Breast epithelium (tissue), 4 donors: Measurements from ENCODE around the gene FAT2. TPM values are rescaled to one million over a fixed set of nuclear protein-coding genes. Genes with fewer than 3 reads are reported as not detected.

Experiments
- DNase-seq, 2 donors: peaks; one replicate each; pipeline ENCODE4 v3.0.0-alpha.2; 2019; ENCODE audit warnings: low spot score in 2 of 2
- H3K27ac ChIP-seq, 2 donors: fragments of 200-600 bp; sonication (generic) in 1 of 2; one replicate each; pipeline ENCODE4 v1.5.1; 2016 to 2019; ENCODE audit warnings: mild to moderate bottlenecking in 1 of 2
- H3K27me3 ChIP-seq, 2 donors: fragments of 200-600 bp; sonication (generic) in 1 of 2; one replicate each; pipeline versions ENCODE4 v1.5.1 to v1.6.0; 2017 to 2019; ENCODE audit warnings: control low read depth in 1 of 2, mild to moderate bottlenecking in 1 of 2
- H3K36me3 ChIP-seq: fragments of 200-600 bp; one replicate; pipeline ENCODE4 v1.5.1; 2019
- H3K4me1 ChIP-seq, 2 donors: fragments of 200-600 bp; sonication (generic); one replicate each; pipeline ENCODE4 v1.5.1; 2016 to 2019; ENCODE audit warnings: control low read depth in 1 of 2
- H3K4me3 ChIP-seq, 3 donors: fragments of 200-600 bp; sonication (generic); 1 replicate in 2 of 3; 2 replicates in 1 of 3; pipeline ENCODE4 v1.5.1; 2016 to 2019; ENCODE audit warnings: mild to moderate bottlenecking in 3 of 3, moderate library complexity in 2 of 3
- H3K9me3 ChIP-seq, 2 donors: fragments of 200-600 bp; sonication (generic) in 1 of 2; one replicate each; pipeline ENCODE4 v1.5.1; 2016 to 2019; ENCODE audit warnings: control low read depth in 1 of 2
- POLR2A ChIP-seq: fragments of 450-650 bp; IDR thresholded peaks from one replicate; pipeline ENCODE4 v1.6.1; 2016; ENCODE audit warnings: antibody characterized with exemption, mild to moderate bottlenecking, moderate library complexity
- POLR2AphosphoS5 ChIP-seq, 3 donors: sonication (generic); formaldehyde crosslinking; IDR thresholded peaks; one replicate each; pipeline ENCODE4 v1.6.1; 2017; ENCODE audit warnings: antibody characterized with exemption in 3 of 3
- intact Hi-C: fragments of 100-400 bp; cut with DNase I; formaldehyde crosslinking; loops from one replicate; pipeline ENCODE4 v1.15.1; 2023; ENCODE audit warnings: low total_unique reads
- total RNA-seq, 3 donors: library from RNA; depleted of rRNA; stranded (reverse); fragments of >200 nt; gene quantifications; one replicate each; pipeline ENCODE4 v1.1.0, GENCODE V29; 2016
- TF ChIP-seq, protein P1 (sequence below), 3 donors: fragments of 450-650 bp; IDR thresholded peaks; one replicate each; pipeline ENCODE4 v1.5.1; 2016 to 2017; ENCODE audit warnings: antibody characterized with exemption in 3 of 3, mild to moderate bottlenecking in 3 of 3, moderate library complexity in 3 of 3

Gene FAT2
- total RNA-seq, 3 donors from 2014 or later = 0.16 to 5.4 (median 3.6) TPM

DNA sequence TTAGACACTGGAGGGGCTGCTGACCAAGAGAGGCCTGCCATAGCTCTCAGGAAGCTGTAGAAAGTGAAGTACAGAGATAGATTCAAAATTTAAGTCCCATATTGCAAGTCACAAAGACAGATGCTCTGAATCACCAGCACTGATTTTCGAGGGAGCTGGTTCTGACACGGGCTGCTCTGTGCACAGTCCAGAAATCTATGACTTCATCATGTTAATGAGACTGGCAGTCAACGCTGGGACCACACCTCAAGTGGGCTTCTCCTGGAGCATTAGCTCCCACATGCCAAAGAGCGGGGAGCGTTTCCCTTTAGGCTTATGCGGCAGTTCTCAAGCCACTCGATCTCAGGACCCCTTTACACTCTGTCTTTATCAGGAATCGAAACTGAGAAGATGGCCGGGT, 34.2 kb upstream of the FAT2 start:
- Histone ChIP-seq H3K4me3 (no peak overlapping the region), H3K36me3 (no peaks in the 10 kb centered on the region), H3K9me3 (no peaks in the 10 kb centered on the region), H3K27ac (no peak overlapping the region), H3K4me1 (no peaks in the 10 kb centered on the region), H3K27me3 (no peaks in the 10 kb centered on the region)
- intact Hi-C loops = loop anchor here (5.0 kb wide), 1 partner anchor 462 kb away; no protein-coding TSS in a partner anchor
- no peak for DNase-seq
- TF ChIP-seq POLR2AphosphoS5 (IDR thresholded peaks at IDR 0.05) (no peak), POLR2A (no peak)
- TF ChIP-seq, protein P1, sequence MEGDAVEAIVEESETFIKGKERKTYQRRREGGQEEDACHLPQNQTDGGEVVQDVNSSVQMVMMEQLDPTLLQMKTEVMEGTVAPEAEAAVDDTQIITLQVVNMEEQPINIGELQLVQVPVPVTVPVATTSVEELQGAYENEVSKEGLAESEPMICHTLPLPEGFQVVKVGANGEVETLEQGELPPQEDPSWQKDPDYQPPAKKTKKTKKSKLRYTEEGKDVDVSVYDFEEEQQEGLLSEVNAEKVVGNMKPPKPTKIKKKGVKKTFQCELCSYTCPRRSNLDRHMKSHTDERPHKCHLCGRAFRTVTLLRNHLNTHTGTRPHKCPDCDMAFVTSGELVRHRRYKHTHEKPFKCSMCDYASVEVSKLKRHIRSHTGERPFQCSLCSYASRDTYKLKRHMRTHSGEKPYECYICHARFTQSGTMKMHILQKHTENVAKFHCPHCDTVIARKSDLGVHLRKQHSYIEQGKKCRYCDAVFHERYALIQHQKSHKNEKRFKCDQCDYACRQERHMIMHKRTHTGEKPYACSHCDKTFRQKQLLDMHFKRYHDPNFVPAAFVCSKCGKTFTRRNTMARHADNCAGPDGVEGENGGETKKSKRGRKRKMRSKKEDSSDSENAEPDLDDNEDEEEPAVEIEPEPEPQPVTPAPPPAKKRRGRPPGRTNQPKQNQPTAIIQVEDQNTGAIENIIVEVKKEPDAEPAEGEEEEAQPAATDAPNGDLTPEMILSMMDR (IDR thresholded peaks at IDR 0.05) = no peak

DNA sequence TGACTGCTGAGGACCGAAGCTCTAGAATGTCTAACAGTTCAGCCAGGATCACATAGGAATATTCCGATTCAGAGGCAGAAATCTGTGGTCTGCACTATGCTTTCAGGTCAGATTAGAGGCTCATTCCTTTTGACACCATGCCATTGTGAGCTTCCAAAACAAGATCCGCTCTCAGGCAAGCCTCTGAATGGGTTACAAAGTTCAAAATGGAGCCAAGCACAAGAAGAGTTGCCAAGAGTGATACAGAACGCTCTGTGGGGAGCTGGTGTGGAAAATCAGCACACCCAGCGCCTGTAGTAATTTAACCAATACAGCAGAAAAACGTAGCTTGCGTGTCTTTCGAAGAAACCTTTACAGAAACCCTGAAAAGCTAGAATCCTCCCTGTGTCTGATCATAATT, 33.3 kb upstream of the FAT2 start:
- DNase-seq = no peak
- intact Hi-C loops = no loop called here
- Histone ChIP-seq H3K9me3 (no peaks in the 10 kb centered on the region), H3K4me1 (no peaks in the 10 kb centered on the region), H3K27me3 (no peaks in the 10 kb centered on the region), H3K36me3 (no peaks in the 10 kb centered on the region), H3K27ac (peak overlapping the region in 1 of 2 donors; percentile 2), H3K4me3 (no peak overlapping the region)
- no peak for TF ChIP-seq POLR2A

DNA sequence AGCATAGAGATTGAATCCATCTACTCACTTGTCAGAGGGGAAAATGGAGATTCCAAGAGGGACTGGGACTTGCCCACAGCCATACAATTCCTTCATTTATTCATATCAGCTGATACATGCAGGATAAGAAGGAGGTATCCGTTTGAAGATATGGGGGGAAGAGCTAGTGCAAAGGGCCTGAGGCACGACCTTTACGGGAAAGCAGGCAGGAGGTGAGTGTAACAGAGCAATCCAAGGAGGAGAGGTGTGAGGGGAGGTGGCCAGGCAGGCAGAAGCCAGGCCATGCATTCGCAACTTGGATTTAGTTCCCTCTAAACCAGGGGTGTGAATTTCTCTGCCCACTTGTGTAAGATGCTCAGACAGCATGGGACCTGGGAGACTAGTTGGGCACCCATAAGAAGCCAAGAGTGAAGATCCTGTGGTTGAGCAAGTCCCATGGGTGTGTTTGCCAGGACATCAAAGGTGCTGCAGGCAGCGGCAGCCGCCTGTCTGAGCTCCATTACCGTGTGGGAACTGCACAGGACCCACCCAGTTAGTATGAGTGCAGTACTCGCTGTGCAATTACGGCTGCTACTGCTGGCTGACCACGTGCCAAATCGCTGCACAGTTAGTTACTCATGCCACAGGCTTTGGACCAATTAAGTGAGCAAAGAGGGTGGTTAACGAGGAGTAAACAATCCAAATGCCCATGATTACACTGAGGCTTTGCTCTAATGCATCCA, 31.4 kb upstream of the FAT2 start:
- H3K36me3 ChIP-seq = no peaks in the 10 kb centered on the region
- DNase-seq = no peak
- H3K4me1 ChIP-seq = no peaks in the 10 kb centered on the region
- H3K4me3 ChIP-seq = no peak overlapping the region
- no peak overlapping the region for H3K27ac ChIP-seq
- no peaks in the 10 kb centered on the region for H3K9me3 ChIP-seq
- TF ChIP-seq POLR2AphosphoS5 (IDR thresholded peaks at IDR 0.05) = no peak
- TF ChIP-seq, protein P1 (IDR thresholded peaks at IDR 0.05) = no peak
- TF ChIP-seq POLR2A = no peak
- H3K27me3 ChIP-seq = no peaks in the 10 kb centered on the region
- intact Hi-C loops = no loop called here

DNA sequence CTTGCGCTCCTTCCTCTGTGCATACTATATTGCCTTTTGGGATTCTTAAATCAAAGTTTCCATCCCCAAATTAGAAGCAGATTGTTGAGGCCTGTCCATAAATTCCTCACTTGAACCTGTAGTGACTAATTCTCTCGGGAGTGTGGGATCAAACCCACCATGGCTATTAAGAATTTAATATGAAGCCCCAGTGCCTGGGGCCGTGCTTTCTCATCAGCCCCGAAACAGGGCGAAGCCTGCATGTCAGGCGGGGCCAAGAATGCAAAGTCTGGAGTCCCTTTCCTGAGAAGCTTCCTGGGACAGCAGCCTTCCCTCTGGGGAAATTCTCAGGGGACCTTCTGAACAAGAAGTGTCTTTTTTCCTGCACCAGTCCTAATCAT, 29.3 kb upstream of the FAT2 start:
- Histone ChIP-seq H3K4me1 (no peaks in the 10 kb centered on the region), H3K4me3 (no peak overlapping the region), H3K27ac (peak overlapping the region; percentile 50 to 60), H3K36me3 (no peaks in the 10 kb centered on the region), H3K9me3 (no peaks in the 10 kb centered on the region), H3K27me3 (no peaks in the 10 kb centered on the region)
- intact Hi-C loops = no loop called here
- DNase-seq = no peak
- TF ChIP-seq POLR2AphosphoS5 (IDR thresholded peaks at IDR 0.05) (no peak), POLR2A (no peak)
- TF ChIP-seq, protein P1 (IDR thresholded peaks at IDR 0.05) = no peak

DNA sequence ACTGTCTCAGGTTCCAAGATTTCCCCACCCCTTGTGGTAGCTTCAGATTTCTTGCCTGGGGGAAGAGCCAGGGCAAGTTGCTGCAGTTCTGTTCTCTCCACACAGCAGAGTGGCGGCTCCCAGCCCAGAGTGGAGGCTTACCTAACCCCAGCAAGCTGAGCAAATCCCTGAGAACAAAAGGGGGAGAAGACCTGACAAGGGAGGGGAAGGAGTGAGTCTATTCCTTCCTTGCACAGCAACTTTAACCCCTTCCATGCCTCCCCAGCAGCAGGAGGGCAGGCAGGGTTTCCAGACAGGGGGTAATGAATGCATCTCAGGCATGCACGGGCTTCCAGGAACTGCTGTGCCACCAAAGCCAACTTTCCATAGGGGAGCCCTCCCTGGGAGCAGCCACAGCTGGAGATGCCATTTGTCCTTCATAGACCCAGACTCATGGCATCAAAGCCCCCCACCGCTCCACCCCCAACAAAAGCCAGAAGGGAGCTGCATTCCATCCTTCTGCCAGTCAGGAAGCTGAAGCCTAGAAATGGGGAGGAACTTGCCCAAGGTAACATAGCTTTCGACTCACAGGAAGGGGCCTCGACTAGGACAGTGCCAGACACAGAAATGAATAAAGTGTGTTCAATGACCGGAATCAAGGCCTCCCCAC, 28.8 kb upstream of the FAT2 start:
- H3K4me3 ChIP-seq = no peak overlapping the region
- intact Hi-C loops = no loop called here
- no peaks in the 10 kb centered on the region for H3K27me3 ChIP-seq
- DNase-seq = peak in 1 of 2 donors; percentile 65
- H3K36me3 ChIP-seq = no peaks in the 10 kb centered on the region
- TF ChIP-seq, protein P1 (IDR thresholded peaks at IDR 0.05) = no peak
- TF ChIP-seq POLR2A (no peak), POLR2AphosphoS5 (IDR thresholded peaks at IDR 0.05) (no peak)
- H3K27ac ChIP-seq = peak overlapping the region; percentile 50 to 60
- no peaks in the 10 kb centered on the region for H3K9me3 ChIP-seq
- no peaks in the 10 kb centered on the region for H3K4me1 ChIP-seq
